ENCODE data around the gene PSMD1.
"Not testable (repeated sequence)": the region's sequence is repeated elsewhere in the genome, so short reads cannot be mapped to it uniquely, and the experiment has no call there.

PSMD1 gene

GRCh38 chr2:231058761-231059550, 2.3 kb downstream of the PSMD1 start:
- DNase-seq, result no peak

- no peak for DNase-seq
Observed at GRCh38 chr2:231059756-231060155, 3.1 kb downstream of the PSMD1 start.

- no peak for DNase-seq
Observed at GRCh38 chr2:231062776-231063175, 6.1 kb downstream of the PSMD1 start.

- no peak for DNase-seq
Observed at GRCh38 chr2:231063347-231063746, 6.7 kb downstream of the PSMD1 start.

- DNase-seq, result no peak
Observed at GRCh38 chr2:231065966-231066365, 9.3 kb downstream of the PSMD1 start.

- DNase-seq, result not testable (repeated sequence)
Observed at GRCh38 chr2:231067531-231067930, 10.9 kb downstream of the PSMD1 start.

- DNase-seq, result no peak
Observed at GRCh38 chr2:231068525-231069222, 12.0 kb downstream of the PSMD1 start.

- DNase-seq, result no peak
Observed at GRCh38 chr2:231069379-231070054, 12.8 kb downstream of the PSMD1 start.

- DNase-seq, result no peak
Observed at GRCh38 chr2:231084565-231084964, 27.9 kb downstream of the PSMD1 start.

GRCh38 chr2:231088754-231089153, 32.1 kb downstream of the PSMD1 start:
- DNase-seq, result no peak

- DNase-seq, result no peak
Observed at GRCh38 chr2:231093933-231094332, 37.3 kb downstream of the PSMD1 start.

- DNase-seq, result no peak
Observed at GRCh38 chr2:231094736-231095346, 38.2 kb downstream of the PSMD1 start.

- no peak for DNase-seq
Observed at GRCh38 chr2:231099918-231100317, 43.3 kb downstream of the PSMD1 start.

GRCh38 chr2:231100321-231100720, 43.7 kb downstream of the PSMD1 start:
- DNase-seq, result not testable (repeated sequence)

- DNase-seq, result no peak
Observed at GRCh38 chr2:231100990-231101389, 44.3 kb downstream of the PSMD1 start.

- DNase-seq, result no peak
Observed at GRCh38 chr2:231102772-231103171, 46.1 kb downstream of the PSMD1 start.

- no peak for DNase-seq
Observed at GRCh38 chr2:231104115-231104713, 47.5 kb downstream of the PSMD1 start.

- no peak for DNase-seq
Observed at GRCh38 chr2:231110551-231110950, 53.9 kb downstream of the PSMD1 start.

GRCh38 chr2:231111987-231112386, 55.3 kb downstream of the PSMD1 start:
- no peak for DNase-seq

GRCh38 chr2:231113489-231113888, 56.8 kb downstream of the PSMD1 start:
- no peak for DNase-seq

GRCh38 chr2:231115651-231116050, 59.0 kb downstream of the PSMD1 start:
- DNase-seq, result no peak

GRCh38 chr2:231117148-231117547, 60.5 kb downstream of the PSMD1 start:
- DNase-seq, result no peak

Data from DMS 273 treated with DMSO at 0.1 percent for 48 hours (cell line).